Vagina (tissue), 2 donors: ENCODE measurements around the gene TMEM87B.

Experiments
- POLR2A ChIP-seq, 2 donors: fragments of 450-650 bp; IDR thresholded peaks; one replicate each; pipeline ENCODE4 v1.6.1; 2017; ENCODE audit warnings: antibody characterized with exemption in 2 of 2, mild to moderate bottlenecking in 2 of 2, moderate library complexity in 2 of 2
- TF ChIP-seq, protein P1 (sequence below), 3 experiments: fragments of 450-650 bp in 2 of 3; fragments of 200-600 bp in 1 of 3; sonication (generic) in 1 of 3; IDR thresholded peaks; one replicate each; pipeline ENCODE4 v1.5.1; 2017 to 2019; ENCODE audit warnings: antibody characterized with exemption in 3 of 3, mild to moderate bottlenecking in 2 of 3, moderate library complexity in 2 of 3

GRCh38 chr2:112151701-112152440, 96.8 kb downstream of the TMEM87B start:
- TF ChIP-seq POLR2A (IDR thresholded peaks at IDR 0.05) = no peak
- TF ChIP-seq, protein P1, sequence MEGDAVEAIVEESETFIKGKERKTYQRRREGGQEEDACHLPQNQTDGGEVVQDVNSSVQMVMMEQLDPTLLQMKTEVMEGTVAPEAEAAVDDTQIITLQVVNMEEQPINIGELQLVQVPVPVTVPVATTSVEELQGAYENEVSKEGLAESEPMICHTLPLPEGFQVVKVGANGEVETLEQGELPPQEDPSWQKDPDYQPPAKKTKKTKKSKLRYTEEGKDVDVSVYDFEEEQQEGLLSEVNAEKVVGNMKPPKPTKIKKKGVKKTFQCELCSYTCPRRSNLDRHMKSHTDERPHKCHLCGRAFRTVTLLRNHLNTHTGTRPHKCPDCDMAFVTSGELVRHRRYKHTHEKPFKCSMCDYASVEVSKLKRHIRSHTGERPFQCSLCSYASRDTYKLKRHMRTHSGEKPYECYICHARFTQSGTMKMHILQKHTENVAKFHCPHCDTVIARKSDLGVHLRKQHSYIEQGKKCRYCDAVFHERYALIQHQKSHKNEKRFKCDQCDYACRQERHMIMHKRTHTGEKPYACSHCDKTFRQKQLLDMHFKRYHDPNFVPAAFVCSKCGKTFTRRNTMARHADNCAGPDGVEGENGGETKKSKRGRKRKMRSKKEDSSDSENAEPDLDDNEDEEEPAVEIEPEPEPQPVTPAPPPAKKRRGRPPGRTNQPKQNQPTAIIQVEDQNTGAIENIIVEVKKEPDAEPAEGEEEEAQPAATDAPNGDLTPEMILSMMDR (IDR thresholded peaks at IDR 0.05) = no peak
